CD4-positive, alpha-beta T cell treated with Interferon alpha-2 for 1 hour (primary cell): Measurements from ENCODE around the gene GDF10.

Source experiments
- DNase-seq, 2 donors: peaks; one replicate each; pipeline ENCODE4 v3.0.0-alpha.2; 2020 to 2022

The GDF10 gene

GRCh38 chr10:47335906-47336305 is 35.9 kb downstream of the GDF10 start:
- DNase-seq, result no peak

- no peak for DNase-seq
Observed at GRCh38 chr10:47336387-47337134, 36.6 kb downstream of the GDF10 start.

GRCh38 chr10:47337310-47337709 is 37.3 kb downstream of the GDF10 start:
- DNase-seq, result no peak

- no peak for DNase-seq
Observed at GRCh38 chr10:47339186-47339735, 39.3 kb downstream of the GDF10 start.

- DNase-seq, result no peak
Observed at GRCh38 chr10:47339759-47340607, 40.0 kb downstream of the GDF10 start.

- peak; percentile 45 to 66 for DNase-seq
Observed at GRCh38 chr10:47340608-47341170, 40.7 kb downstream of the GDF10 start.

GRCh38 chr10:47344996-47345870 is 45.2 kb downstream of the GDF10 start:
- no peak for DNase-seq

- DNase-seq, result no peak
Observed at GRCh38 chr10:47346581-47347302, 46.7 kb downstream of the GDF10 start.

GRCh38 chr10:47347303-47347675 is 47.3 kb downstream of the GDF10 start:
- no peak for DNase-seq

- no peak for DNase-seq
Observed at GRCh38 chr10:47348138-47348651, 48.2 kb downstream of the GDF10 start, which contains the start of gene RBP3. TSS of gene RBP3 (plus strand) at chr10:47348363. CDS start at chr10:47348485, 122 bp downstream.

GRCh38 chr10:47348661-47349470 is 48.9 kb downstream of the GDF10 start:
- no peak for DNase-seq

- no peak for DNase-seq
Observed at GRCh38 chr10:47349516-47349915, 49.5 kb downstream of the GDF10 start.

GRCh38 chr10:47349941-47350371 is 50.0 kb downstream of the GDF10 start:
- no peak for DNase-seq

GRCh38 chr10:47350671-47351640 is 51.0 kb downstream of the GDF10 start:
- no peak for DNase-seq

GRCh38 chr10:47351899-47352815 is 52.2 kb downstream of the GDF10 start:
- DNase-seq, result no peak

GRCh38 chr10:47353351-47353750 is 53.4 kb downstream of the GDF10 start:
- DNase-seq, result no peak

GRCh38 chr10:47354165-47354564 is 54.2 kb downstream of the GDF10 start:
- no peak for DNase-seq

GRCh38 chr10:47354900-47355299 is 54.9 kb downstream of the GDF10 start:
- DNase-seq, result no peak
